Measurements from ENCODE around the gene ASIC5. TPM values are rescaled to one million over a fixed set of nuclear protein-coding genes. Genes with fewer than 3 reads are reported as not detected.
"Not testable (repeated sequence)": the region's sequence is repeated elsewhere in the genome, so short reads cannot be mapped to it uniquely, and the experiment has no call there.

Gene ASIC5
- total RNA-seq, 4 donors from 2014 or later = not detected

DNA sequence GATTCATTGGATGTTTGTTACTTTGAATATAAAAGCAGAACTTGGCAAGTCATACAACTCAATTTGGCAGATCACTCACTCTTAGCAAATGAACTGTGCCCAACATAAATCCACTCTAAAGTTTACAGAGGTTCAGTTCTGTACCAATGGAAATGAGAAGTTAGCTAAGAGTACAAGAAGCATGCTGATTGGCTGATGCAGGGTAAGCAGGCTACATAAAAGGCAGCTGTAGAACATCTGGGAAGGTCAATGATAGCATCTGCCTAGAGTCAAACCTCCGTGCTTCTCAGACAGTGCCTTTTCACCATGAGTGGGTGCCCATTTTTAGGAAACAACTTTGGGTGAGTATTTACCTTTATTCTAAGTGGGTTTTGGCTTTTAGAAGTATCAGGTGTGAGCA, 37.4 kb upstream of the ASIC5 start, which contains the start of gene TDO2:
Gene TDO2, plus strand, starts transcription at position 244 of the 400 bp plus-strand sequence. Its CDS starts 63 bp downstream, at position 307.
- no peak within 1 kb of the TSS for H3K4me3 ChIP-seq
- no peak for ATAC-seq
- H3K27ac ChIP-seq = no peak within 1 kb of the TSS
- H3K9me3 ChIP-seq = no peaks in the 10 kb centered on the region
- 57 to 67% methylated on average over 1 of the region's 1 CpG for WGBS, 2 donors (ENCODE audit: low coverage in 1 of 2)
- no peak for TF ChIP-seq POLR2AphosphoS5 (IDR thresholded peaks at IDR 0.05)
- no peak for TF ChIP-seq CTCF (IDR thresholded peaks at IDR 0.05)
- no peak for TF ChIP-seq POLR2A (IDR thresholded peaks at IDR 0.05)
- no peak for TF ChIP-seq EP300 (IDR thresholded peaks at IDR 0.05)
- H3K36me3 ChIP-seq = no peaks in the 10 kb centered on the region
- peaks cover 0 to 9% (median 0%) of the 10 kb centered on the region in 3 donors for H3K4me1 ChIP-seq
- H3K27me3 ChIP-seq = no peaks in the 10 kb centered on the region

DNA sequence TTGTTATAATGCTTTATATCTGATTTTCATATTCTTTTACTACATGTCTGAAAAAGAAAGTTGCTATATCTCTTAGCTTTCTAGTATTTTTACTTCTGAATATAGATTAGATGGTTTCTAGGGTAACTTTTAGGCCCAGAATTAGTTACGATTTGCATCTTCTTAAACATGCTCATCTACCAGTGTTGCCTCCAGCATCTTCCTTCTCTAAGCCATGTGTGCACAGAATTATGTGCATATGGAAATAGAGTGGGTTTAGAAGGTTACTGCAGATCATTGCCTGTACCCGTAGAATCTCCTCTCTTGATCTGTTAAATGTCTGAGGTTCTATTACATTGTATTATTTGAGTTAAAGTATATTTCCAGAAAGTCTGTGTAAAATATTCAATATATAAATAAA, 34.9 kb upstream of the ASIC5 start:
- no peak for ATAC-seq
- H3K9me3 ChIP-seq = no peaks in the 10 kb centered on the region
- H3K27ac ChIP-seq = no peak overlapping the region
- H3K4me1 ChIP-seq = peaks cover 0 to 9% (median 0%) of the 10 kb centered on the region in 3 donors
- TF ChIP-seq POLR2AphosphoS5 (IDR thresholded peaks at IDR 0.05) = no peak
- no peak for TF ChIP-seq EP300 (IDR thresholded peaks at IDR 0.05)
- no peak for TF ChIP-seq CTCF (IDR thresholded peaks at IDR 0.05)
- TF ChIP-seq POLR2A (IDR thresholded peaks at IDR 0.05) = no peak
- WGBS, 2 donors (ENCODE audit: low coverage in 1 of 2) = 92 to 100% methylated on average over 2 of the region's 2 CpGs
- no peaks in the 10 kb centered on the region for H3K36me3 ChIP-seq
- no peak overlapping the region for H3K4me3 ChIP-seq
- H3K27me3 ChIP-seq = no peaks in the 10 kb centered on the region

DNA sequence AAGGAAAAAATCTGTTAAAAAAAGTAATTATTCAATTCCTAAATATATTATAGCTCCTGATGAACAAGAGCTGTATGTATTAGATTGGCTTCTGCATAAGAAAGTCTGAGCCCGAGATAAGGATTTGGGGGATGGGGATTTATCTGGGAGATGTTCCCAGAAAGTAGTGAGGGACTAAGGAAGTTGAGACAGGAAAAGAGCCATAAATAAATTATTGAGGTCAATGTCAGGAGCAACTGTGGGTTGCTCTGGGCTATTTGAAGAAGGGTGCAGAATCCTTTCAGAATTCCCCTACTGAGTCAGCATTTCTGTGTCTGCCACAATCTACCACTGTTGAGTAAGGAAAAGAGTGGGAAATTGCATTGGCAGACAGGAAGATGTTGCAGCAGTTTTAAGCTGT, 34.3 kb upstream of the ASIC5 start:
- peaks cover 0 to 9% (median 0%) of the 10 kb centered on the region in 3 donors for H3K4me1 ChIP-seq
- H3K27ac ChIP-seq = no peak overlapping the region
- no peaks in the 10 kb centered on the region for H3K27me3 ChIP-seq
- no peak overlapping the region for H3K4me3 ChIP-seq
- H3K36me3 ChIP-seq = no peaks in the 10 kb centered on the region
- no peak for ATAC-seq
- no peaks in the 10 kb centered on the region for H3K9me3 ChIP-seq
- no peak for TF ChIP-seq POLR2A (IDR thresholded peaks at IDR 0.05)
- no peak for TF ChIP-seq EP300 (IDR thresholded peaks at IDR 0.05)
- TF ChIP-seq POLR2AphosphoS5 (IDR thresholded peaks at IDR 0.05) = no peak
- TF ChIP-seq CTCF (IDR thresholded peaks at IDR 0.05) = no peak
- 0% methylated on average over 1 of the region's 1 CpG for WGBS, 2 donors (ENCODE audit: low coverage in 1 of 2)

GRCh38 chr4:155899891-155900290, 33.8 kb upstream of the ASIC5 start:
- no peaks in the 10 kb centered on the region for H3K27me3 ChIP-seq
- peaks cover 0 to 9% (median 0%) of the 10 kb centered on the region in 3 donors for H3K4me1 ChIP-seq
- H3K36me3 ChIP-seq = no peaks in the 10 kb centered on the region
- no peaks in the 10 kb centered on the region for H3K9me3 ChIP-seq
- H3K27ac ChIP-seq = no peak overlapping the region
- WGBS, 2 donors (ENCODE audit: low coverage in 1 of 2) = 0% methylated on average over 2 to 3 of the region's 3 CpGs
- ATAC-seq = no peak
- no peak overlapping the region for H3K4me3 ChIP-seq
- TF ChIP-seq EP300 (IDR thresholded peaks at IDR 0.05) (no peak), POLR2A (IDR thresholded peaks at IDR 0.05) (no peak), CTCF (IDR thresholded peaks at IDR 0.05) (no peak), POLR2AphosphoS5 (IDR thresholded peaks at IDR 0.05) (no peak)

- not testable (repeated sequence) for H3K4me1 ChIP-seq, H3K27ac ChIP-seq, ATAC-seq, H3K27me3 ChIP-seq, H3K9me3 ChIP-seq, H3K4me3 ChIP-seq, H3K36me3 ChIP-seq
- 84 to 92% methylated on average over 2 of the region's 2 CpGs for WGBS, 2 donors (ENCODE audit: low coverage in 1 of 2)
Measured at GRCh38 chr4:155898371-155898770, 32.3 kb upstream of the ASIC5 start.
